ENCODE measurements around the gene CNKSR3.

DNA sequence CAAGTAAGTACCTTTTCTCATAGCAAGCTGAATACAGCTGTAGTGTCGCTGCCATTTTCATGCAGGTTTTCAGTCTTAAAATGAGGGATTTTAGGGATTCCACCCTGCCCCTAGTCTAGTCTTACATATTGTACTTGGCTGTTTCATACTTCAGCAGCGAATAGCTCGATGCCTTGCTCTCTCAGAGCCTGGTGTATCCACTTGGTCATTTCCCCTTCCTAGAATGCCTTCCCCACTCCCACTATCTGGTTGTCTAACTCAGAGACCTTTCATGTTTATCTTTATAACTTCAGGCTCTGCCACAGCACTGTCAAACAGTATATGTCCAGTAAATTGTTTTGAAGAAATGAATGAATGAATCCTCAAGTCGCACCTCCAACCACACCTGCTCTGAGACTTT lies 132.8 kb downstream of the CNKSR3 start:
- TF ChIP-seq, protein P1, sequence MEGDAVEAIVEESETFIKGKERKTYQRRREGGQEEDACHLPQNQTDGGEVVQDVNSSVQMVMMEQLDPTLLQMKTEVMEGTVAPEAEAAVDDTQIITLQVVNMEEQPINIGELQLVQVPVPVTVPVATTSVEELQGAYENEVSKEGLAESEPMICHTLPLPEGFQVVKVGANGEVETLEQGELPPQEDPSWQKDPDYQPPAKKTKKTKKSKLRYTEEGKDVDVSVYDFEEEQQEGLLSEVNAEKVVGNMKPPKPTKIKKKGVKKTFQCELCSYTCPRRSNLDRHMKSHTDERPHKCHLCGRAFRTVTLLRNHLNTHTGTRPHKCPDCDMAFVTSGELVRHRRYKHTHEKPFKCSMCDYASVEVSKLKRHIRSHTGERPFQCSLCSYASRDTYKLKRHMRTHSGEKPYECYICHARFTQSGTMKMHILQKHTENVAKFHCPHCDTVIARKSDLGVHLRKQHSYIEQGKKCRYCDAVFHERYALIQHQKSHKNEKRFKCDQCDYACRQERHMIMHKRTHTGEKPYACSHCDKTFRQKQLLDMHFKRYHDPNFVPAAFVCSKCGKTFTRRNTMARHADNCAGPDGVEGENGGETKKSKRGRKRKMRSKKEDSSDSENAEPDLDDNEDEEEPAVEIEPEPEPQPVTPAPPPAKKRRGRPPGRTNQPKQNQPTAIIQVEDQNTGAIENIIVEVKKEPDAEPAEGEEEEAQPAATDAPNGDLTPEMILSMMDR (IDR thresholded peaks at IDR 0.05; ENCODE audit: low read depth, low read length): no peak
- no peak for TF ChIP-seq EZH2phosphoT487 (IDR thresholded peaks at IDR 0.05; ENCODE audit: low read depth)

Data from OCI-LY3 (cell line).